GM21825 (cell line): ENCODE data around the gene GABBR2.
"Not testable (repeated sequence)": the region's sequence is repeated elsewhere in the genome, so short reads cannot be mapped to it uniquely, and the experiment has no call there.

ENCODE experiments used
- ATAC-seq: cut with Tn5 transposase; IDR thresholded peaks from one replicate; pipeline ENCODE4 v1.9.1; 2021; ENCODE audit warnings: mild to moderate bottlenecking, moderate library complexity; ENCODE audit not compliant: unreplicated experiment

Gene GABBR2

DNA sequence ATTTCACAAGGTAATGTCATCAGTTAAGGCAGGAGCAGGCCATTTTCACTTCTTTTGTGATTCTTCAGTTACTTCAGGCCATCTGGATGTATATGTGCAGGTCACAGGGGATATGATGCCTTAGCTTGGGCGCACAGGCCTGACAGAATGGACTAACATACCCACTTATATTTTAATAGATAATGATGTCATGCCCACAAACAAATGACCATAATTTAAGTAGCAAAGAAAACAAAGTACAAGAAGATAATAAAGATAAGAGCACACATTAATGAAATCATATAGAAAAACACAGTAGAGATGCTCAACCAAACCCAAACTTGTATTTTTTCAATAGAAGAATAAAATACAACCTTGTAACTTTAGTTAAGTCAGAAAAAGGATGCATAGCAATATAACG is 433.6 kb downstream of the GABBR2 start:
- ATAC-seq = no peak

- no peak for ATAC-seq
These were observed 436.7 kb downstream of the GABBR2 start for GRCh38 chr9:98272083-98272482.

- no peak for ATAC-seq
These were observed 437.3 kb downstream of the GABBR2 start for GRCh38 chr9:98271479-98271878.

- ATAC-seq = not testable (repeated sequence)
These were observed 438.5 kb downstream of the GABBR2 start for GRCh38 chr9:98270284-98270683.

DNA sequence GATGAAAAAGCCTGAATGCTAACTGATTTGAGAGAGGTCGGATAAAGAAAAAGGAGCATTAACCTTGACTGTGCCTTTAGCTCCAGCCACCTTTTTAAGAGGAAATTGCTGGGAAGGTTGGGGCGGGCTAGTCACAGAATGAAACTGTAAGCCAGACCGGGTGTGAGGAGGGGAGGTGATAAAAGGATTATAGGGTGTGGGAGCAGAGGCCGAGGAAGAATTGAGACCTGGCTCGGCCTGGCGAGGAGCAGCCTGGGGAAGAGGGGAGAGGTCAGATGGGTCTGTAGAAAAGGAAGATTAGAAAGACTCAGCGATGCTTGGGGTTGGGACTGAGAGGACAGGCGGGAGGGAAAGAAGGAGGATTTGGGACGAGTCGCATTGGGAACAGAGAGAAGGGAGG is 439.1 kb downstream of the GABBR2 start:
- not testable (repeated sequence) for ATAC-seq

GRCh38 chr9:98267556-98267955 is 441.2 kb downstream of the GABBR2 start:
- not testable (repeated sequence) for ATAC-seq

GRCh38 chr9:98264516-98264915 is 444.2 kb downstream of the GABBR2 start:
- no peak for ATAC-seq

GRCh38 chr9:98263482-98264357 is 445.0 kb downstream of the GABBR2 start:
- ATAC-seq = peak; percentile 80

DNA sequence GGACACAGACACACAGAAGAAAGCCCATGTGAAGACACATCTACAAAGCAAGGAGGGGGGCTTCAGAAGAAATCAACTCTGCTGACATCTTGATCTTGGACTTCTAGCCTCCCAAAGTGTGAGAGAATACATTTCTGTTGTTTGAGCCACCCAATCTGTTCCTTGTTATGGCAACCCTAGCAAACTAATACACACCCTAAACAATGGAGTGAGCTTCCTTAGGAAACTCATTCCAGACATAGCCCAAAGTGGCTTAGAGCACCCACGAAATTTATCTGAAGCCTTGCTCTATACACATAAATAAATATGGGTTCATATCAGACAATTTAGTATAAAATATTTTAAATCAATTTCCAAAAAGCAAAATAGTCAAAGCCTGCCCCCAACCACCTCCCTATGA is 445.7 kb downstream of the GABBR2 start:
- ATAC-seq = no peak

DNA sequence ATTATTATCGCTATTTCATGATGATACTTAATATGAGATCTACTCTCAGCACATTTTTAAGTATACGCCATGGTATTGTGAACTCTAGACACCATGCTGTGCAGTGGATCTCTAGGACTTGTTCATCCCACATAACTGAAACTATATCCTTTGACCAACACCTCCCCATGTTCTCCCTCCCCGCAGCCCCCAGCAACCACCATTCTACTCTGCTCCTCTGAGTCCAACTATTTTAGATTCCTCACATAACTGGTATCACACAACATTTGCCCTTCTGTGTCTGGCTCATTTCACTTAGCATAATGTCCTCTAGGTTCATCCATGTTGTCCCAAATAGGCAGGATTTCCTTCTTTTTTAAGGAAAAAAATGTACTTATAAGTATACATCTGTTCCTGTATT is 446.7 kb downstream of the GABBR2 start:
- no peak for ATAC-seq

GRCh38 chr9:98260635-98261034 is 448.1 kb downstream of the GABBR2 start:
- no peak for ATAC-seq

- ATAC-seq = no peak
These were observed 448.9 kb downstream of the GABBR2 start for GRCh38 chr9:98259791-98260190.

- ATAC-seq = no peak
These were observed 452.0 kb downstream of the GABBR2 start for GRCh38 chr9:98256756-98257155.

GRCh38 chr9:98255578-98256296 is 453.0 kb downstream of the GABBR2 start, which contains the start of gene TBC1D2:
Gene TBC1D2 (minus strand): TSS chr9:98255649. CDS start chr9:98255541, 108 bp downstream.
- ATAC-seq = peak; percentile 87

GRCh38 chr9:98255061-98255577 is 453.6 kb downstream of the GABBR2 start:
- peak; percentile 5 for ATAC-seq

GRCh38 chr9:98254228-98255060 is 454.3 kb downstream of the GABBR2 start:
- no peak for ATAC-seq

- ATAC-seq = no peak
These were observed 455.2 kb downstream of the GABBR2 start for GRCh38 chr9:98253565-98253964.

DNA sequence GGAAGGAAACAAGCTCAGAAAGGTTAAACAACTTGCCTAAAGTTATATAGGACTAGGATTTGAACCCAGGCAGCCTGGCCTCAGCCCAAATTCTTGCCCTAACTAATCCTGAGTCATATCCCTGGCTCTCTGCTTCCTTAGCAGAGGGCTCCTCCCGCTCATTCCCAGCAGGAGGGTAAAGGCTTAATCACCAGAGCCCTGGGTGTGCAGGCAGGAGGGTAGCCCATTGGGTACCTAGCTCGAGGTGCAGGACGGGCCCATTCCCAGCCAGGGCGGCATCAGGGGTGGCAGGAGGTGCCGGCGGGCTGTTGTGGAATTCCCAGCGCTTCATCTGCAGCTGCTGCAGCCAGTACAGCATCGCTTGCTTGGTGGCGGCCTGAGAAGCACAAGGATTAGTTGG is 457.2 kb downstream of the GABBR2 start:
- no peak for ATAC-seq

GRCh38 chr9:98249771-98250170 is 459.0 kb downstream of the GABBR2 start:
- no peak for ATAC-seq

GRCh38 chr9:98248737-98249474 is 459.8 kb downstream of the GABBR2 start:
- ATAC-seq = no peak
